PFSK-1 (cell line): ENCODE measurements around the gene EPS8L2.

Experiments used
- POLR2AphosphoS5 ChIP-seq: IDR thresholded peaks from 2 replicates; pipeline ENCODE4 v1.6.1; 2012; ENCODE audit warnings: low read depth, mild to moderate bottlenecking, control low read depth, low read length, moderate library complexity
- TAF1 ChIP-seq: IDR thresholded peaks from 2 replicates; pipeline ENCODE4 v1.6.1; 2012; ENCODE audit warnings: low read length, control low read depth, borderline replicate concordance; ENCODE audit not compliant: insufficient read depth

- TF ChIP-seq POLR2AphosphoS5 (no peak), TAF1 (no peak)
Observed at GRCh38 chr11:702462-703461, 3.3 kb upstream of the EPS8L2 start.
